Astrocyte (in vitro differentiated cells and primary cell): Measurements from ENCODE around the gene MLH1. TPM values are rescaled to one million over a fixed set of nuclear protein-coding genes. Genes with fewer than 3 reads are reported as not detected.
"Not testable (repeated sequence)": the region's sequence is repeated elsewhere in the genome, so short reads cannot be mapped to it uniquely, and the experiment has no call there.

Source experiments
- DNase-seq: peaks from one replicate; pipeline ENCODE4 v3.0.0-alpha.2; 2010; ENCODE audit warnings: low read depth
- FAIRE-seq: peaks from 2 replicates; lab custom pipeline; 2011; peaks lifted over from hg19 to GRCh38; lab: Jason Lieb, UNC
- H2AFZ ChIP-seq: 2 replicates; pipeline ENCODE4 v1.6.0; 2012; ENCODE audit warnings: low read depth, low read length, inconsistent platforms
- H3K27ac ChIP-seq: 2 replicates; pipeline ENCODE4 v1.5.1; 2011; ENCODE audit warnings: low read depth, low read length, inconsistent platforms
- H3K27me3 ChIP-seq: 2 replicates; pipeline ENCODE4 v1.6.0; 2011; ENCODE audit warnings: low read length, inconsistent platforms; ENCODE audit not compliant: insufficient read depth
- H3K36me3 ChIP-seq: 2 replicates; pipeline ENCODE4 v1.5.1; 2011; ENCODE audit warnings: low read length, inconsistent platforms; ENCODE audit not compliant: insufficient read depth
- H3K4me1 ChIP-seq: 2 replicates; pipeline ENCODE4 v1.5.1; 2011; ENCODE audit warnings: low read length, inconsistent platforms; ENCODE audit not compliant: insufficient read depth
- H3K4me2 ChIP-seq: 2 replicates; pipeline ENCODE4 v1.6.0; 2012; ENCODE audit warnings: low read length, inconsistent platforms
- H3K4me3 ChIP-seq: 2 replicates; pipeline ENCODE4 v1.5.1; 2011; ENCODE audit warnings: low read depth, mild to moderate bottlenecking, low read length, inconsistent platforms; ENCODE audit not compliant: insufficient read depth
- H3K79me2 ChIP-seq: 2 replicates; pipeline ENCODE4 v1.6.0; 2012; ENCODE audit warnings: mild to moderate bottlenecking, low read length, inconsistent platforms; ENCODE audit not compliant: insufficient read depth
- H3K9ac ChIP-seq: 2 replicates; pipeline ENCODE4 v1.6.0; 2012; ENCODE audit warnings: mild to moderate bottlenecking, low read length, inconsistent platforms
- H3K9me3 ChIP-seq: 2 replicates; pipeline ENCODE4 v1.5.1; 2012; ENCODE audit warnings: low read depth, mild to moderate bottlenecking, low read length, inconsistent platforms; ENCODE audit not compliant: insufficient read depth
- H4K20me1 ChIP-seq: 2 replicates; pipeline ENCODE4 v1.6.0; 2012; ENCODE audit warnings: low read length, inconsistent platforms; ENCODE audit not compliant: insufficient read depth
- H3K27ac Mint-ChIP-seq: one replicate; pipeline ENCODE4 v1.8.0; 2021; ENCODE audit warnings: mild to moderate bottlenecking, mixed read lengths; ENCODE audit not compliant: unreplicated experiment
- H3K27me3 Mint-ChIP-seq: one replicate; pipeline ENCODE4 v1.8.0; 2021; ENCODE audit warnings: low read depth, mixed read lengths; ENCODE audit not compliant: unreplicated experiment
- H3K36me3 Mint-ChIP-seq: one replicate; pipeline ENCODE4 v1.8.0; 2021; ENCODE audit warnings: low read depth, mixed read lengths; ENCODE audit not compliant: unreplicated experiment
- H3K4me1 Mint-ChIP-seq: one replicate; pipeline ENCODE4 v1.8.0; 2021; ENCODE audit warnings: low read depth, mixed read lengths; ENCODE audit not compliant: unreplicated experiment
- H3K4me3 Mint-ChIP-seq: one replicate; pipeline ENCODE4 v1.8.0; 2021; ENCODE audit warnings: mild to moderate bottlenecking, moderate library complexity, mixed read lengths; ENCODE audit not compliant: unreplicated experiment
- H3K9me3 Mint-ChIP-seq: one replicate; pipeline ENCODE4 v1.8.0; 2021; ENCODE audit warnings: mild to moderate bottlenecking, mixed read lengths; ENCODE audit not compliant: unreplicated experiment
- EZH2 ChIP-seq: IDR thresholded peaks from 2 replicates; pipeline ENCODE4 v1.6.1; 2012; ENCODE audit warnings: mild to moderate bottlenecking, low read length, inconsistent platforms; ENCODE audit not compliant: insufficient read depth
- total RNA-seq: library from RNA; stranded (reverse); gene quantifications from 2 replicates; pipeline ENCODE4 v1.2.1, GENCODE V29; 2021
- TF ChIP-seq, protein P1 (sequence below): IDR thresholded peaks from 2 replicates; pipeline ENCODE4 v1.5.1; 2011; ENCODE audit warnings: low read depth, mild to moderate bottlenecking, inconsistent platforms, low read length, moderate library complexity; ENCODE audit not compliant: insufficient read depth

The MLH1 gene
- total RNA-seq, 1 donor from 2014 or later = 32.0 TPM

DNA sequence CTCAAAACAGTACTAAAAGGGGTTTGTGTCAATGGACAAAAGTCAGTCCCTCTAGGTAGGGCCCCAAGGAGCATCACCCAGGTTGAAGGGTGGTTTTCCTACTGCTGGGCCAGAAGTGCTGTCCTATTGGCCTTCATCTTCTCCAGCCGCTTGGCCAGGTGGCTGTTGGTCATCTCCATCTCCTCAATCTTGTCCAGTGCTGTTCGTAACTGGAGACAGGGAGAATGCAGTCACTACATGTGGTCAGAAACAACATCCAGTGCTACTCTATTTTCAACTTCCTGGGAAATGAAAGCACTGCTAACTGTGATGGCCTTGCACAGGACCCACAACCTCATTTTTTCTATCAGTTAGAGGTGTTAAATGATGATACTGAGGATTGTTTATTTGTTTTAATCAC lies 60.4 kb downstream of the MLH1 start:
- FAIRE-seq (no peak), DNase-seq (no peak)
- no peaks in the 10 kb centered on the region for H3K79me2 ChIP-seq
- Mint-ChIP-seq H3K4me3 (no peak overlapping the region), H3K9me3 (no peaks in the 10 kb centered on the region), H3K4me1 (peaks cover 14% of the 10 kb centered on the region), H3K36me3 (peaks cover 36% of the 10 kb centered on the region), H3K27me3 (no peaks in the 10 kb centered on the region), H3K27ac (no peak overlapping the region)
- H3K27me3 ChIP-seq = no peaks in the 10 kb centered on the region
- H2AFZ ChIP-seq = no peak overlapping the region
- H3K9ac ChIP-seq = no peak overlapping the region
- H3K36me3 ChIP-seq = peaks cover 63% of the 10 kb centered on the region
- no peak overlapping the region for H3K4me2 ChIP-seq
- peak overlapping the region; percentile 49 for H3K27ac ChIP-seq
- H3K4me3 ChIP-seq = no peak overlapping the region
- TF ChIP-seq, protein P1, sequence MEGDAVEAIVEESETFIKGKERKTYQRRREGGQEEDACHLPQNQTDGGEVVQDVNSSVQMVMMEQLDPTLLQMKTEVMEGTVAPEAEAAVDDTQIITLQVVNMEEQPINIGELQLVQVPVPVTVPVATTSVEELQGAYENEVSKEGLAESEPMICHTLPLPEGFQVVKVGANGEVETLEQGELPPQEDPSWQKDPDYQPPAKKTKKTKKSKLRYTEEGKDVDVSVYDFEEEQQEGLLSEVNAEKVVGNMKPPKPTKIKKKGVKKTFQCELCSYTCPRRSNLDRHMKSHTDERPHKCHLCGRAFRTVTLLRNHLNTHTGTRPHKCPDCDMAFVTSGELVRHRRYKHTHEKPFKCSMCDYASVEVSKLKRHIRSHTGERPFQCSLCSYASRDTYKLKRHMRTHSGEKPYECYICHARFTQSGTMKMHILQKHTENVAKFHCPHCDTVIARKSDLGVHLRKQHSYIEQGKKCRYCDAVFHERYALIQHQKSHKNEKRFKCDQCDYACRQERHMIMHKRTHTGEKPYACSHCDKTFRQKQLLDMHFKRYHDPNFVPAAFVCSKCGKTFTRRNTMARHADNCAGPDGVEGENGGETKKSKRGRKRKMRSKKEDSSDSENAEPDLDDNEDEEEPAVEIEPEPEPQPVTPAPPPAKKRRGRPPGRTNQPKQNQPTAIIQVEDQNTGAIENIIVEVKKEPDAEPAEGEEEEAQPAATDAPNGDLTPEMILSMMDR = no peak
- no peak for TF ChIP-seq EZH2
- no peaks in the 10 kb centered on the region for H3K9me3 ChIP-seq
- H4K20me1 ChIP-seq = no peaks in the 10 kb centered on the region
- peaks cover 6% of the 10 kb centered on the region for H3K4me1 ChIP-seq

DNA sequence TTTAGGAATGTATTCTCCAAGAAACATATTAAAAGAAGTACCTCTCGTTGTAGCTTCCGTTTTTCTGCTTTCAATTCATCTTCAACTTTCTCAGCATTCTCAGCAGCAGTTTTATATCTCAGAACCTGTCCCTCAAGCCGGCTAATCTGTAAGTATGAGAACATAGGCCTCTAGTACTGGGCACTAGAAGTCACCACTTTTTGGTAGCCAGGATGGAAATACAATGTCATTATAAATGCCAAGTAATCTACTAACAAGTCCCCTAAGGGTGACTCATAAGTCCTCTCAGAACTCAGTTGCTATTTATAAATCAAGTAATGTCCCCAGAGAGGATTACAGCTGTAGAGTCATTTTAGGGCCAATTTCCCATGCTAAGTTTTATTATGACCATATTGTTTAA lies 61.1 kb downstream of the MLH1 start:
- no peak overlapping the region for H2AFZ ChIP-seq
- no peak overlapping the region for H3K4me3 Mint-ChIP-seq
- no peaks in the 10 kb centered on the region for H3K27me3 ChIP-seq
- TF ChIP-seq, protein P1 = no peak
- no peak for TF ChIP-seq EZH2
- H3K9me3 Mint-ChIP-seq = no peaks in the 10 kb centered on the region
- H3K27me3 Mint-ChIP-seq = no peaks in the 10 kb centered on the region
- peaks cover 32% of the 10 kb centered on the region for H3K36me3 Mint-ChIP-seq
- peaks cover 14% of the 10 kb centered on the region for H3K4me1 Mint-ChIP-seq
- peak overlapping the region; percentile 13 for H3K4me2 ChIP-seq
- H3K4me1 ChIP-seq = peaks cover 6% of the 10 kb centered on the region
- no peaks in the 10 kb centered on the region for H3K9me3 ChIP-seq
- no peak overlapping the region for H3K27ac Mint-ChIP-seq
- no peak overlapping the region for H3K9ac ChIP-seq
- H3K36me3 ChIP-seq = peaks cover 57% of the 10 kb centered on the region
- H3K79me2 ChIP-seq = no peaks in the 10 kb centered on the region
- H4K20me1 ChIP-seq = no peaks in the 10 kb centered on the region
- FAIRE-seq (peak; percentile 82), DNase-seq (peak; percentile 57)
- H3K27ac ChIP-seq = peak overlapping the region; percentile 49
- H3K4me3 ChIP-seq = no peak overlapping the region

DNA sequence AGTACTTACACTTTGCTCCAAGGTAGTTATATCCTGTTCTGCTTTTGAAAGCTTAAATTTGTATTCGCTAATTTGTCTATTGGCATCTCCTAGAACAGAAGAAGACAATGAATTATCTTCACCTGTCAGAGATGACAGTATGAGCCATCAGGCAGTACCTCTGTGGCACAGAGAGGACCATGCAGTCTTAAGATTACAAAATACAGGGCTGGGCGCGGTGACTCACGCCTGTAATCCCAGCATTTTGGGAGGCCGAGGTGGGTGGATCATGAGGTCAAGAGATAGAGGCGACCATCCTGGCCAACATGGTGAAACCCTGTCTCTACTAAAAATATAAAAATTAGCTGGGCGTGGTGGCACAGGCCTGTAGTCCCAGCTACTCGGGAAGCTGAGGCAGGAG lies 61.8 kb downstream of the MLH1 start:
- Histone ChIP-seq H3K36me3 (peaks cover 50% of the 10 kb centered on the region), H3K27ac (peak overlapping the region; percentile 39)

More for the DNA sequence above, 61.8 kb downstream of the MLH1 start:
- not testable (repeated sequence) for H2AFZ ChIP-seq, H3K27me3 ChIP-seq, H3K79me2 ChIP-seq, H3K4me3 ChIP-seq, H3K9me3 ChIP-seq, H3K4me1 ChIP-seq, H4K20me1 ChIP-seq, H3K9me3 Mint-ChIP-seq, DNase-seq, H3K4me3 Mint-ChIP-seq, FAIRE-seq, H3K27me3 Mint-ChIP-seq
- peak overlapping the region; percentile 13 for H3K4me2 ChIP-seq
- H3K9ac ChIP-seq = peak overlapping the region; percentile 1
- Mint-ChIP-seq H3K36me3 (peaks cover 32% of the 10 kb centered on the region), H3K4me1 (peaks cover 12% of the 10 kb centered on the region), H3K27ac (peak overlapping the region; percentile 62)
